ENCODE measurements around the gene ROR1. TPM values are rescaled to one million over a fixed set of nuclear protein-coding genes. Genes with fewer than 3 reads are reported as not detected.
"Not testable (repeated sequence)": the region's sequence is repeated elsewhere in the genome, so short reads cannot be mapped to it uniquely, and the experiment has no call there.

ROR1 gene
- total RNA-seq, 6 experiments from 2014 or later, result 0.04 to 0.58 (median 0.37) TPM

DNA sequence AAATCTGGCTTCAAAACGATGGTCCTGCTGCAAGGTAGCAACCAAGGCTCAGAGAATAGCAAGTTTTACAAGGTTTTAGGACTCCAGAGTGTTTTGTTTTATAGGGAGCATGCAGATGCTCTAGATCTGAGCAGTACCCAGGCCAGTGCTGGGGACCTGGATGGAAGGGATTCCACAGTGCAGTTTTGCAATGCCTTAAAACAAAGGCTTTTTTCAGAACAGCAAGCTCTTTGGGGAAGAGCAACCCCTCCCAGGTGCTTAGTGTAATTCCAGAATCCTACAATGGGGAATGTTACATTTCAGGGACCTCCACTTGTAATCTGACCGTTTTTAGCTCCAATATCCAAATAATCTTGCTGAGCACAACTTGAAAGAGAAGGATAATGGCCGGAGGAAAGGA lies 6.7 kb downstream of the ROR1 start:
- DNase-seq (no peak), ATAC-seq (no peak)
- H3K4me3 ChIP-seq, result no peak overlapping the region
- H3K27ac ChIP-seq, result no peak overlapping the region
- peaks cover 0 to 5% of the 10 kb centered on the region in 2 donors for H3K27me3 ChIP-seq
- TF ChIP-seq, protein P1, sequence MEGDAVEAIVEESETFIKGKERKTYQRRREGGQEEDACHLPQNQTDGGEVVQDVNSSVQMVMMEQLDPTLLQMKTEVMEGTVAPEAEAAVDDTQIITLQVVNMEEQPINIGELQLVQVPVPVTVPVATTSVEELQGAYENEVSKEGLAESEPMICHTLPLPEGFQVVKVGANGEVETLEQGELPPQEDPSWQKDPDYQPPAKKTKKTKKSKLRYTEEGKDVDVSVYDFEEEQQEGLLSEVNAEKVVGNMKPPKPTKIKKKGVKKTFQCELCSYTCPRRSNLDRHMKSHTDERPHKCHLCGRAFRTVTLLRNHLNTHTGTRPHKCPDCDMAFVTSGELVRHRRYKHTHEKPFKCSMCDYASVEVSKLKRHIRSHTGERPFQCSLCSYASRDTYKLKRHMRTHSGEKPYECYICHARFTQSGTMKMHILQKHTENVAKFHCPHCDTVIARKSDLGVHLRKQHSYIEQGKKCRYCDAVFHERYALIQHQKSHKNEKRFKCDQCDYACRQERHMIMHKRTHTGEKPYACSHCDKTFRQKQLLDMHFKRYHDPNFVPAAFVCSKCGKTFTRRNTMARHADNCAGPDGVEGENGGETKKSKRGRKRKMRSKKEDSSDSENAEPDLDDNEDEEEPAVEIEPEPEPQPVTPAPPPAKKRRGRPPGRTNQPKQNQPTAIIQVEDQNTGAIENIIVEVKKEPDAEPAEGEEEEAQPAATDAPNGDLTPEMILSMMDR (IDR thresholded peaks at IDR 0.05), result no peak
- TF ChIP-seq POLR2A (IDR thresholded peaks at IDR 0.05), result no peak
- H3K9me3 ChIP-seq, result no peaks in the 10 kb centered on the region
- WGBS (ENCODE audit: insufficient coverage, low coverage, low lambda C conversion rate, missing lambda C conversion rate), result 34% methylated on average over 3 of the region's 3 CpGs
- H3K4me1 ChIP-seq, result peaks cover 0 to 6% (median 0%) of the 10 kb centered on the region in 4 donors
- no peaks in the 10 kb centered on the region for H3K36me3 ChIP-seq
- intact Hi-C loops (cut with DNase I), result no loop called here

DNA sequence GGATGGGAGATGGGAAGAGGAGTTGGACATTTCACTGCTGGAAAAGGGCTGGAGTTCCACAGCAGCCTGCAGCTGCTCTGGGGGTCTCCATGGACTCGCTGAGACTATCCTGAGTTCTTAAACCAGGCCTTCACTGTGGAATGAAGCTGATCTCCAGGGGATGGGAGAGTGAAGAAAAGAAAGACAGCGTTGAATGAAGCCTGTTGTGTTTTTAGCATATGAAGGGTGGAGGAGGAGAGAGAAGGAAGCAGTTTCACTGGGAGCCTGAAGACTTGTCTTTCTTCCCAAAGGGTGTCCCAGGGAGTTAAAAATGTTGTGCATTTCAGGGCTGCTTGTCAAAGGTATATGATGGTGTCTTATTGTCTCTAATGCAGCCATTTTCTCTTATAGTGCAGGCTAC lies 9.2 kb downstream of the ROR1 start:
- Histone ChIP-seq H3K4me3 (no peak overlapping the region), H3K9me3 (no peaks in the 10 kb centered on the region), H3K4me1 (peaks cover 0 to 6% (median 0%) of the 10 kb centered on the region in 4 donors), H3K27me3 (no peaks in the 10 kb centered on the region), H3K27ac (no peak overlapping the region), H3K36me3 (no peaks in the 10 kb centered on the region)
- DNase-seq (no peak), ATAC-seq (no peak)
- TF ChIP-seq POLR2A (IDR thresholded peaks at IDR 0.05), result no peak
- TF ChIP-seq, protein P1 (IDR thresholded peaks at IDR 0.05), result no peak
- 83% methylated on average over 2 of the region's 2 CpGs for WGBS (ENCODE audit: insufficient coverage, low coverage, low lambda C conversion rate, missing lambda C conversion rate)
- intact Hi-C loops (cut with DNase I), result no loop called here

DNA sequence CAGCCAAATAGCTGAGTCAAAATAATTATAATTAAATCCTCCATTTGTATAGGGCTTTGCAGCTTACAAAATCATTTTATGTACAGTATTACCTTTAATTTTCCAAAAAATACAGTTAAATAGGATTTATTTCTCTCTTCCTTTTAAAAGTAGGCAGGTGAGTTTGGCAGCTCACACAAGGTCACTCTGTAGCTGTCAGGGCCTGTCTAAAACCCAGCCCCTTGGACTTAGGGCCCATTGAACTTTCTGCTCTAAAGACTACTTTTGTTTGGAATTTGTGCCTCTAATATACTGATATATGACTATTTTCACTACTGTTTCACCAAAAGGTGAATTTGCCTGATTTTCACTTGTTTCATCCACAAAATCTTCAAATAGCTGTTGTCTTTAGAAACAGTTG lies 10.3 kb downstream of the ROR1 start:
- Histone ChIP-seq H3K27ac (no peak overlapping the region), H3K36me3 (no peaks in the 10 kb centered on the region), H3K4me1 (peaks cover 0 to 6% (median 0%) of the 10 kb centered on the region in 4 donors), H3K27me3 (no peaks in the 10 kb centered on the region), H3K9me3 (no peaks in the 10 kb centered on the region), H3K4me3 (no peak overlapping the region)
- DNase-seq (no peak), ATAC-seq (no peak)
- intact Hi-C loops (cut with DNase I), result no loop called here
- TF ChIP-seq, protein P1 (IDR thresholded peaks at IDR 0.05), result no peak
- no peak for TF ChIP-seq POLR2A (IDR thresholded peaks at IDR 0.05)

DNA sequence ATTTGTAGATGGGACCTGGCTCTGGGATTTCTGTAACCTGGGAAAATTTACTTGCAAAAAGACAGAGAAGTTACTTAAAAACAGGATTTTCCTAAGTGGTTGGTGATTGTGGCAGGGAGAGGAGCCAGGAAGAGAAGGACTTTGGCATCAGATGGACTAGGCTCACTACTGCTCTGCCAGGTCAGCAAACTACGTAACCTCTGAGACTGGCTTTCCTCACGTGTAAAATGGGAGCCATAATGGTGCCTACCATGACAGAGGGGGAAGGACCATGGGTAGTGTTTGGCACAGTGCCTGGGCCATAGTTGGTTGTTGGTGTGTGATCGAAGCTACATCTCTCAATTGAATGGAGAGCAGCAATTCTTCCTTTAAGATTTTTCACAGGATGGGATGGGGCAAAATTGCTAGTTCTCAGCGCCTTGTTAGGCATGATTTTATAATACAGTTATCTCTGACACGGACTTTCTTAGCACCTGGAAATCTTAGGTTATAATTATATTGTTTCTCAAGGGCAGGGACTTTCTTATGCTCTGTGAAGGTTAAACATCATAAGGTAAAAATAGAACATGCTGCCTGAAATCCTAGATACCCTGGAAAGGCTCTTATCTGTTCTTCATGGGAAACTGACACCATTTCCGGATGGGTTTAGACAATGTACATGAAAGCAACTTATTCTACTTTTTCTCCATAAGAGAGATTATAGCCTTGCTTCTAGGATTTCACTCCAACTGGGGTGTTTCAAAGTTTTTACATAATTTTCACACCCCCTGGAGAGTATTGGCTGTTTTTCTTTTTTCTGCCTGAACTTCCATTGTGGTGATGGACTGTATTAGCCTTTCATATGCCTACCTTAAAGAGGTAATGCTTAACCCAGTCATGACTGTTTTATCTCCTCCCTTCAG lies 10.9 kb downstream of the ROR1 start:
- intact Hi-C loops (cut with DNase I), result no loop called here
- peak; percentile 59 to 92 (median 62) for ATAC-seq
- no peak overlapping the region for H3K27ac ChIP-seq
- DNase-seq, result peak in 1 of 3 donors; percentile 54
- peaks cover 0 to 6% (median 0%) of the 10 kb centered on the region in 4 donors for H3K4me1 ChIP-seq
- H3K9me3 ChIP-seq, result no peaks in the 10 kb centered on the region
- H3K36me3 ChIP-seq, result no peaks in the 10 kb centered on the region
- no peak overlapping the region for H3K4me3 ChIP-seq
- WGBS (ENCODE audit: insufficient coverage, low coverage, low lambda C conversion rate, missing lambda C conversion rate), result 58% methylated on average over 6 of the region's 6 CpGs
- TF ChIP-seq, protein P1 (IDR thresholded peaks at IDR 0.05), result no peak
- TF ChIP-seq POLR2A (IDR thresholded peaks at IDR 0.05), result no peak
- H3K27me3 ChIP-seq, result no peaks in the 10 kb centered on the region

DNA sequence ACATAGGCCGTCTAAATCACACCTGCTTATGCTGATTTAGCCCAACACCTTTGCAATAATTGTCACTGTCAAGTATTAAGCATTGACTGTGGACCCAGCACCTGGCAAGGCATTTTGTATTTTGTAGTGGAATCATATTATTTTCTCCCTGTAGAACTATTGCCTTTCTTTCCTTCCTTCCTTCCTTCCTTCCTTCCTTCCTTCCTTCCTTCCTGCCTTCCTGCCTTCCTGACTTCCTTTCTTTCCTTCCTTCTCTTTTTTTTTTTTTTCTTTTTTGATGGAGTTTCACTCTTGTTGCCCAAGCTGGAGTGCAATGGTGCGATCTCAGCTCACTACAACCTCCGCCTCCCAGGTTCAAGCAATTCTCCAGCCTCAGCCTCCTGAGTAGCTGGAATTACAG lies 13.5 kb downstream of the ROR1 start:
- H3K27ac ChIP-seq; DNase-seq; H3K36me3 ChIP-seq; H3K27me3 ChIP-seq; ATAC-seq; H3K4me1 ChIP-seq; H3K4me3 ChIP-seq; intact Hi-C loops (cut with DNase I); H3K9me3 ChIP-seq: not testable (repeated sequence)
- 77% methylated on average over 3 of the region's 3 CpGs for WGBS (ENCODE audit: insufficient coverage, low coverage, low lambda C conversion rate, missing lambda C conversion rate)

Data from right lobe of liver (tissue), 6 donors.